GM06990 (cell line): Measurements from ENCODE around the gene MRPL9.

Experiments
- DNase-seq: peaks from one replicate; pipeline ENCODE4 v3.0.0-alpha.2; 2011; ENCODE audit not compliant: insufficient read length; ENCODE audit errors: extremely low read depth
- H3K27me3 ChIP-seq: replicated peaks from 2 replicates; pipeline ENCODE4 v1.6.0; 2011; ENCODE audit warnings: low read length; ENCODE audit not compliant: control insufficient read depth, insufficient read depth
- H3K36me3 ChIP-seq: 2 replicates; pipeline ENCODE4 v1.5.1; 2011; ENCODE audit warnings: low read length; ENCODE audit not compliant: control insufficient read depth, insufficient read depth
- H3K4me3 ChIP-seq: replicated peaks from 2 replicates; pipeline ENCODE4 v1.5.1; 2011; ENCODE audit warnings: low read depth, mild to moderate bottlenecking, control low read depth, low read length
- TF ChIP-seq, protein P1 (sequence below): IDR thresholded peaks from 2 replicates; pipeline ENCODE4 v1.5.1; 2011; ENCODE audit warnings: low read length, control low read depth, mild to moderate bottlenecking, inconsistent platforms; ENCODE audit not compliant: insufficient read depth, poor library complexity, severe bottlenecking

MRPL9 gene

GRCh38 chr1:151802372-151802771, 39.1 kb upstream of the MRPL9 start:
- no peak for DNase-seq
- no peaks in the 10 kb centered on the region; the same call in none of the 2 replicates for H3K27me3 ChIP-seq
- H3K36me3 ChIP-seq: no peaks in the 10 kb centered on the region
- TF ChIP-seq, protein P1, sequence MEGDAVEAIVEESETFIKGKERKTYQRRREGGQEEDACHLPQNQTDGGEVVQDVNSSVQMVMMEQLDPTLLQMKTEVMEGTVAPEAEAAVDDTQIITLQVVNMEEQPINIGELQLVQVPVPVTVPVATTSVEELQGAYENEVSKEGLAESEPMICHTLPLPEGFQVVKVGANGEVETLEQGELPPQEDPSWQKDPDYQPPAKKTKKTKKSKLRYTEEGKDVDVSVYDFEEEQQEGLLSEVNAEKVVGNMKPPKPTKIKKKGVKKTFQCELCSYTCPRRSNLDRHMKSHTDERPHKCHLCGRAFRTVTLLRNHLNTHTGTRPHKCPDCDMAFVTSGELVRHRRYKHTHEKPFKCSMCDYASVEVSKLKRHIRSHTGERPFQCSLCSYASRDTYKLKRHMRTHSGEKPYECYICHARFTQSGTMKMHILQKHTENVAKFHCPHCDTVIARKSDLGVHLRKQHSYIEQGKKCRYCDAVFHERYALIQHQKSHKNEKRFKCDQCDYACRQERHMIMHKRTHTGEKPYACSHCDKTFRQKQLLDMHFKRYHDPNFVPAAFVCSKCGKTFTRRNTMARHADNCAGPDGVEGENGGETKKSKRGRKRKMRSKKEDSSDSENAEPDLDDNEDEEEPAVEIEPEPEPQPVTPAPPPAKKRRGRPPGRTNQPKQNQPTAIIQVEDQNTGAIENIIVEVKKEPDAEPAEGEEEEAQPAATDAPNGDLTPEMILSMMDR: no peak
- H3K4me3 ChIP-seq: no peak overlapping the region

GRCh38 chr1:151801846-151802245, 38.5 kb upstream of the MRPL9 start:
- TF ChIP-seq, protein P1: no peak
- DNase-seq: no peak
- H3K36me3 ChIP-seq: no peaks in the 10 kb centered on the region
- H3K27me3 ChIP-seq: no peaks in the 10 kb centered on the region; the same call in none of the 2 replicates
- H3K4me3 ChIP-seq: no peak overlapping the region

DNA sequence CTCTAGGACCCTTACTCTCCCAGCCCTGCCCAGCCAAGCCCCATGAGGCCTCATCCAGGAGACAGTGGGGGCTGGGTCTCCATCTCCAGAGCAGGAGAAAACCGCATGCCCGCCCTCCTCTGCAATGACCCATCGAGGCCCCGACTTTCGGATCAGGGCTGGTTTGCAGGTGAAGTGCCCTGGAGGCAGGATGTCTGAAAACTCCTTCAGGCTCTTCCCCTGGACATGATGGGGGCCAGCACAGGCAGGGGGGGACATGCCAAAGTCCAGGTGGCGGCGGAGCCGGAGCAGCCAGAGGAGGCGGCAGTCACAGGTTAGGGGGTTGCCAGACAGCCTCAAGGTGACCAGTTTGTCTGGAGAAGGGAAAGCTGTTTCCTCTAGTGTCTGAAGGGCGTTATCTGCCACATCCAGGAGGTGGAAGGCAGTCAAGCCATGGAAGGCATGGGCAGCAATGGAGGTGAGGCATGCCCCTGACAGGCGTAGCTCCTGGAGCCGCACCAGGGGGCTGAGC, 38.1 kb upstream of the MRPL9 start:
- TF ChIP-seq, protein P1: no peak
- Histone ChIP-seq H3K4me3 (no peak overlapping the region), H3K27me3 (no peaks in the 10 kb centered on the region; the same call in none of the 2 replicates), H3K36me3 (no peaks in the 10 kb centered on the region)
- DNase-seq: no peak

DNA sequence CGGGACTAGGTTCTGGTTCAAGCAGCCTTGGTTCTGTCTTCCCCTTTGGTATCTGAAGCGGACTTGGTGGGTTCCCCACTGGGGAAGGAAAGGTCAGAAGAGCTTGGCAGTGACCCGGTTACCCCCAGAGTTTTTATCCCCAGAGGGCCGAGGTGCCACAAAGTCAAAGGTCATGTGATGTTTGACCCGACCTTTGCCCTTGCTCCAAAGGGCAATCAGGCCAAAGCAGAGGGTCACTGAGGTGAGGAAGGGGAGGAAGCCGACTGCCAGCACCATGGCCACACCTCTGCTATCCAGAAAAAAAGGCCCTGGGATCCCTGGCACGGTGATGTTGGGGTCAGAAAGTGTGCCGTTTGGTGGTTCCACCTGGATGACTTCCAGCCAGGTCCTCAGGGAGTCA, 37.5 kb upstream of the MRPL9 start:
- no peak overlapping the region for H3K4me3 ChIP-seq
- H3K36me3 ChIP-seq: no peaks in the 10 kb centered on the region
- H3K27me3 ChIP-seq: no peaks in the 10 kb centered on the region; the same call in 1 of the 2 replicates
- DNase-seq: no peak
- TF ChIP-seq, protein P1: no peak

GRCh38 chr1:151799179-151800022, 36.1 kb upstream of the MRPL9 start:
- Histone ChIP-seq H3K27me3 (no peaks in the 10 kb centered on the region), H3K36me3 (no peaks in the 10 kb centered on the region), H3K4me3 (no peak overlapping the region)
- TF ChIP-seq, protein P1: no peak
- no peak for DNase-seq
